HUES6 (cell line): ENCODE measurements around the gene RCE1.

Experiments used
- H3K27ac ChIP-seq: 2 replicates; pipeline ENCODE4 v1.7.0; 2013; ENCODE audit warnings: low read depth, mild to moderate bottlenecking, low read length, inconsistent platforms
- H3K27me3 ChIP-seq: 2 replicates; pipeline ENCODE4 v1.6.1; 2013; ENCODE audit warnings: low read length; ENCODE audit not compliant: control insufficient read depth, insufficient read depth
- H3K36me3 ChIP-seq: 2 replicates; pipeline ENCODE4 v1.6.1; 2013; ENCODE audit warnings: low read length; ENCODE audit not compliant: control insufficient read depth, insufficient read depth
- H3K4me1 ChIP-seq: 2 replicates; pipeline ENCODE4 v1.6.1; 2013; ENCODE audit warnings: low read length; ENCODE audit not compliant: control insufficient read depth, insufficient read depth
- H3K4me3 ChIP-seq: 2 replicates; pipeline ENCODE4 v1.5.1; 2013; ENCODE audit warnings: low read depth, low read length
- H3K9ac ChIP-seq: one replicate; pipeline ENCODE4 v1.6.1; 2013; ENCODE audit warnings: mild to moderate bottlenecking, low read length
- H3K9me3 ChIP-seq: 2 replicates; pipeline ENCODE4 v1.6.1; 2013; ENCODE audit warnings: low read depth, low read length; ENCODE audit not compliant: control insufficient read depth, insufficient read depth

RCE1 gene

DNA sequence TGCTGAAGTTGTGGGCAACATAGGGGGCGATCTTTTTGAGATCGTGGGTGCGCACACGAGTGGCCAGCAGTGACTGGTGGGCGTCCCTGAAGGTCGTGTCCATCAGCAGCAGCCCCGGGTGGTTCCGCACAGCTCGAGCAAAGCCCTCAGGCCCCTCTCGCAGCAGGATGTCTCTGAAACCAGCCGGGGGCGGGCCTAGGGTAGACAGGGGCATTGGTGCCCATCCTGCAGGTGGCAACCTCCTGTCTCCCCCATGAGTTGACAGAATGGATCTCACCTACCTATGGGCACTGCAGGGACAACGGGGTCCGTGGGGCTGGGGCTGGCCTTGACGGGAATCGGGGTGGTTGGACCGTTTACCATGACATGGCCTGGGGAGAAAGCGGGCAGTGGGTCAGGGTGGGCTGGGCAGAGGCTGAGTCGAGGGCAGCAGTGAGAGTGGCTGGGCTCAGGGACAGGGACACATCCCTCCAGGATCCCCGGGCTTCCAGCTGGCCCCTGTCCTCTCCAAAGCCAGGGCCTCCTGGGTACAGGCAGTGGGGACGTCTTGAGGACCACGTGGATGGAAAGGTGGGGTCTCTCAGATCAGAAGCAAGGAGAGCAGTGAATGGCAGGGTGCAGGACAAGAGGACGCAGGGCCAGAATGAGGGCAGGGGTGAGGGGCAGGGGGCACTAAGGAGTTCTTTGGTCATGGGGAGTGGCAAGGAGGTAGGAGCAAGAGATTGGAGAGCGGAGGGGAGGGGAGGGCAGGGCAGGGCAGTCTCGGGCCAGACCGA is 9.4 kb downstream of the RCE1 start:
- no peaks in the 10 kb centered on the region for H3K27me3 ChIP-seq
- peaks cover 9% of the 10 kb centered on the region for H3K4me1 ChIP-seq
- H3K36me3 ChIP-seq, result peaks cover 28% of the 10 kb centered on the region
- no peak overlapping the region for H3K9ac ChIP-seq
- no peaks in the 10 kb centered on the region for H3K9me3 ChIP-seq
- no peak overlapping the region for H3K4me3 ChIP-seq
- no peak overlapping the region for H3K27ac ChIP-seq

DNA sequence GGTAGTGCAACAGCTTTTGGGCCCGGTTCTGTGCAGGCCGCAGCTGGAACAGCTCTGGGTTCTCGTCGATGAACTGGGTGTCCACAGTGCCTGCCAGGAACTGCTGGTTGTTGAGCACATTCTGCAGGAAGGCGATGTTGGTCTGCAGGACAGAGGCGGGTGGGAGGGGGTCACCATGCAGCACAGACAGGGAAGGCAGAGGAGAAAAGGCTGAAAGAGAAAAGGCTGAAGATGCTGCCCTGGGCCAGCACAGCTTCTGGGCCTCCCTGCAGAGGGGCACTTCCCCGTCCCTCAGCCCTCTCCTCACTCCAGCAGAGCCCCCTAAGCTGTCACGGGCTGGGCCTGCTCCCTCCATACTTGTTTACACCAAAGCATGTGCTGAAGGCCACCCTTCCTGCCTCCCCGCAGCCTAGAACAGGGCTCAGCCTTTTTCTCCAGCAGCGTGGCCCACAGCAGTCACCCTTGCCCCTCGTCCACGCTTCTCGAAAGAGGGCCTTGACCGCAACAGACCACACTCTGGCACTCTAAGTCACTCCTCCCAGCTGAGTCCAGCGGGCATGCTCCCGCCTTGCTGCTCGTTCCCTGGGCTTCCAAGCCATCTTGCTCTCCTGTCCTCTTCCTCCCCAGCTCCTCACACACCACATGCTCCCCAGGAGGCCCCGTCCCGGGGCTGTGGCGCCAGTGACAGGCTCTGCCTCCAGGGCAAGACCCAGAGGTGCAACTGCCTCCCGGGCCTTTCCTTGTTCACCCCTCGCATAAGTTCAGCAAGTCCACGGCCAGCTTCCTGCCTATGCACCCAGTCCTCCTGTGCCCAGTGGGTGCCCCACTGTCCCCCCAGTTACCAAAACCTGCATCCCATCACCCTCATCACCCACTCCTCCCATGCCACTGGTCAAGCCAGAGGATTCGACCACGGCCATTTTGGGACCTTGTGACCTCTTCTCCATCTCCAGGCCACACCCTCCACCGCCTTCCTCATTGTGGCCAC is 10.3 kb downstream of the RCE1 start:
- no peak overlapping the region for H3K27ac ChIP-seq
- H3K9ac ChIP-seq, result no peak overlapping the region
- H3K9me3 ChIP-seq, result no peaks in the 10 kb centered on the region
- H3K36me3 ChIP-seq, result peaks cover 20% of the 10 kb centered on the region; the same call in 1 of the 2 replicates
- H3K4me3 ChIP-seq, result no peak overlapping the region
- peaks cover 12% of the 10 kb centered on the region for H3K4me1 ChIP-seq
- no peaks in the 10 kb centered on the region for H3K27me3 ChIP-seq

DNA sequence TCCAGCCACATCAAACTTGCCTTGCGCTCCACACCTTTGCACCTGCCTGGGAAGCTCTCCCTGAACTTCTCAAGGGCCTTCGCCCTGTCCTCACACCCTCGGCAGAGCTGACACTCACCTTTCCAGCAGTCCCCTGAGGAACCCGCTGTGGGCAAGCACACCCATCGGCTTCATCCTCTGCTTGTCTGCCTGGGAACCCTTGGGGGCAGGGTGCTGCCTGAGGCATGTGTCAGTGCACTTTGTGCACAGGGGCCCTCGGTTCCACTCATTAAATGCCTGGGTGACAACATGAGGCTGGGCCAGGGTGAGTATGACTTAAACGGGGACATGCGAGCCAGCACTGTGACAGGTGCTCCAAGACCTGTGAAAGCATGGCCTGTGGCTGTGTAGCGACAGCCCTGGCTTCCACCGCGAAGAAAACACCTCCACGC is 11.0 kb downstream of the RCE1 start:
- H3K27me3 ChIP-seq, result no peaks in the 10 kb centered on the region
- H3K4me3 ChIP-seq, result no peak overlapping the region
- no peaks in the 10 kb centered on the region for H3K9me3 ChIP-seq
- H3K27ac ChIP-seq, result no peak overlapping the region
- H3K9ac ChIP-seq, result no peak overlapping the region
- peaks cover 12% of the 10 kb centered on the region for H3K4me1 ChIP-seq
- H3K36me3 ChIP-seq, result peaks cover 19% of the 10 kb centered on the region; the same call in 1 of the 2 replicates

DNA sequence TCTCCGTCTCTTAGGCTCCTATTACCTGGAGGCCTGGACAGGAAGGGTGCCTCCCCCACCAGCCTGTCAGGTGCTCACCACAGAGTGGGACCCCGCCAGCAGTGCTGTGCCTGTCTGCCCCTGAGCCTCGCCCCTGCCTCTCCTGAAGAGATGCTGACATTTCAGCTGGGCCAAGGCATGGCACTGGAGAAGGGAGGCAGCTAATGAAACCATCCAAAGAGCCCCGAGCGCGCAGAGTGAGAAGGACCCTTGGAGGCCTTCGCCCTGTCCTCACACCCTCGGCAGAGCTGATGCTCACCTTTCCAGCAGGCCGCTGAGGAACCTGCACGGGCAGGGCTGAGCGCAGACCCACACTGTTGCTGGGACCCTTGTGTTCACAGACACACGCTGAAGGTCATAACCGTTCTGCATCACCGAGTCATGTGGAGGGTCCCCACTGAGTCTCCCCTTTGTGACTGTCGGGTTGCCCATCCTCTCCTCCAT is 11.5 kb downstream of the RCE1 start:
- H3K4me1 ChIP-seq, result peaks cover 12% of the 10 kb centered on the region
- peaks cover 20% of the 10 kb centered on the region for H3K36me3 ChIP-seq
- no peak overlapping the region for H3K27ac ChIP-seq
- no peaks in the 10 kb centered on the region for H3K9me3 ChIP-seq
- no peak overlapping the region for H3K4me3 ChIP-seq
- no peaks in the 10 kb centered on the region for H3K27me3 ChIP-seq
- H3K9ac ChIP-seq, result no peak overlapping the region

DNA sequence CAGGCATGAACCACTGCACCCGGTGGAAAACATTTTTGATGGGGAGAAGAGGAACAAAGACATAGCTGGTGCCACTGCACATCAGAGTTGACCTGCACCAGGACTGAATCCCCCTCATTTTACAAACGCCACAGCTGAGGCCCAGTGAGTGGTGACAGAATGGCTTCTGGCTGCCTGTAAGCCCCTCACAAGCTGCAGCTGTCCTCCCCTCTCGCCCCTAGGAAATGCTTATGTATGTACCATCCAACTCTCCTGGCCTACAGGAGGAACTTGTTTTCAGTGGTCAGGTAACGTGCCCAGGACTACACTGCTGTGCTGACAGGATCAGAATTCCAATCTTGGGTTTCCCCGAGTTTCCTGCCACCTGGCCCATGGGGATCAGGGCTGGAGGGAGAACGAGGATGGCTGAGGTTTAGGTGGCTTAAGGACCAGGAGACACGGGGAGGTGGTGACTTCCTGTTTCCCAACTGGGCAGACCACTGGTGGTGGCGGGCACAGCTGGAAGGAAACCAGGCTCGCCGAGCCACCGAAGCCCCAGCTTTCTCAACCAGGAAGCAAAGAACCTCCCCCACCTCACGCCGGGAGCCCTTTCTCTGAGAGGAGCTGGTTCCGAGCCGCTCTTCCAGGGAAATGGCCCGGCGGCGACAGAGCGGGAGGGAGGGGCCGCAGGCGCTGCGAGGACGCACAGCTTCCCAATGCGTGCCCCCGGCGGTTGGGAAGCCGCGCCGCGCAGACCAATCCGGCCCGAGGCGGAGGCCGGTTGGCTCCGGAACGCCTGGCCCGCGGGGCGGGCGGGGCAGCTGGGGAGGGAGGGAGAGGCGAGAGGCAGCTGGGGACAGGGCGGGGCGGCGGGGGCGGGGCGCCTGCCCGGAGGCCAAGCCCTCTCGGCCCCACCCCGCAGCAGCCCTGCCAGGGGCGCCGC is 12.6 kb downstream of the RCE1 start:
- Histone ChIP-seq H3K9me3 (no peaks in the 10 kb centered on the region), H3K36me3 (peaks cover 10% of the 10 kb centered on the region), H3K9ac (peak overlapping the region; percentile 82), H3K27ac (peak overlapping the region; percentile 6; the same call in 1 of the 2 replicates), H3K27me3 (no peaks in the 10 kb centered on the region), H3K4me1 (peaks cover 12% of the 10 kb centered on the region), H3K4me3 (peak overlapping the region; percentile 79)

DNA sequence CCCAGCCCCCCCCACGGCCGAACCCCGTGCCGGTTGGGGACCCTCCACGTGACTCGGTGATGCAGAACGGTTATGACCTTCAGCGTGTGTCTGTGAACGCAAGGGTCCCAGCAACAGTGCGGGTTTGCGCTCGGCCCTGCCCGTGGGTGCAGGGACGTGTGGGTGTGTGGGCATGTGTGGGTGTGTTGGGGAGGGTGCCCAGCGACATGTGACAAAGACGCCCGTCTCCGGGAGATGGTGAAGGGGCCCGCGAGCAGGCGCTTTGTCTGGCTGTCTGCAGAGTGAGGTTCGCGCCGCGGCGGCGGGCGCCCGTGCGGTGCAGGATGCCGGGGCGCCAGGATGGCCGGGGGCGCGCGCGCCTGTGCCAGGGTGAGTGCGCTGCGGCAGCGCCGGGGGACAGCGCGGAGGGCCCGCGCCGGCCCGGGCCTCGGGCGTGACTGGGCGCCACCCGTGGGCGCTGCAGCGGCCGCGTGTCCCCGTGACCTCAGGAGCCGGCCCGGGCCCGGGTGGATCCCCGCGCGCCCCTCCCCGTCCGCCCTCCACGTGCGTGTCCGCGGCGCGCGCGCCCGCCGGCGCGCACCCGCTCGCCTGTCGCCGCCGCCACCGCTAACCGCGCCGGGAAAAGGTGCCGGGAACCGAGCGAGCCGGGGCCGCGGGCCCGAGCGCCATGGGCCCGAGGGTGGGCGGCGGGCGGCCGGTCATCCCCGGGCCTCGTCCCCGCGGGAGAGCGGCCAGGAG is 13.4 kb downstream of the RCE1 start, which contains the start of gene LRFN4:
Gene LRFN4 (plus strand): TSS at position 569 of the 738 bp plus-strand sequence. CDS start 681 bp downstream, outside the sequence.
- peak within 1 kb of the TSS; percentile 79 for H3K4me3 ChIP-seq
- H3K9me3 ChIP-seq, result no peaks in the 10 kb centered on the region
- H3K4me1 ChIP-seq, result peaks cover 12% of the 10 kb centered on the region
- H3K27me3 ChIP-seq, result no peaks in the 10 kb centered on the region
- H3K9ac ChIP-seq, result peak within 1 kb of the TSS; percentile 82
- H3K36me3 ChIP-seq, result peaks cover 10% of the 10 kb centered on the region
- H3K27ac ChIP-seq, result peak within 1 kb of the TSS; percentile 34; the same call in 1 of the 2 replicates

DNA sequence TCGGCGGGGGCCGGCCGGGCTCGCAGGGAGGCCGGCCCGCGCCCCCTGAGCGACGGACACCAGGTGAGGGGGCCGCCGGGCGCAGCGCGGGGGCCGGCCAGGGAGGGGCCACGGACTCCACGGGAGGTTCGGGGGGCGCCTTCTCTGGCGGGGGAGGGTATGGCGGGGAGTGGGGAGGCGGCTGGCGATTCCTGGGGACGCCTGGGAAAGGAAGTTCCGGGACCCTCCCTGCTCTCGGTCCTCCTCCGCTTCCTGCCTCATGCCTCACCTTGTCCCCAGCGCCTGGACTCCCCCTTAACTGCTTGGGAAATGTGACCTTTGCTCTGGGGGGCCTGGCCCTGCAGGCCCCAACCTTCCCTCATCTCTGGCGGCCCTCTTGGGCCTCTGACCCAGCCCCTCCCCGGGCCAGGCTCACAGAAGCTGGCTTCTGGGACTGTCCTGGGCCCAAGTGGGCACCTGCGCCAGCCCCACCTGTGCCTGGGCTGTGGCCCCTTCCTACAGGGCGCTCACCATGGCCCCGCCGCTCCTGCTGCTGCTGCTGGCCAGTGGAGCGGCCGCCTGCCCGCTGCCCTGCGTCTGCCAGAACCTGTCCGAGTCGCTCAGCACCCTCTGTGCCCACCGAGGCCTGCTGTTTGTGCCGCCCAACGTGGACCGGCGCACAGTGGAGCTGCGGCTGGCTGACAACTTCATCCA is 14.1 kb downstream of the RCE1 start:
- 0 out of 2 replicates have a peak overlapping the region, but pooled peaks have one; percentile 34 for H3K27ac ChIP-seq
- H3K27me3 ChIP-seq, result no peaks in the 10 kb centered on the region
- H3K4me1 ChIP-seq, result peaks cover 12% of the 10 kb centered on the region
- H3K9ac ChIP-seq, result peak overlapping the region; percentile 82
- H3K9me3 ChIP-seq, result no peaks in the 10 kb centered on the region
- peak overlapping the region; percentile 79 for H3K4me3 ChIP-seq
- H3K36me3 ChIP-seq, result peaks cover 10% of the 10 kb centered on the region

DNA sequence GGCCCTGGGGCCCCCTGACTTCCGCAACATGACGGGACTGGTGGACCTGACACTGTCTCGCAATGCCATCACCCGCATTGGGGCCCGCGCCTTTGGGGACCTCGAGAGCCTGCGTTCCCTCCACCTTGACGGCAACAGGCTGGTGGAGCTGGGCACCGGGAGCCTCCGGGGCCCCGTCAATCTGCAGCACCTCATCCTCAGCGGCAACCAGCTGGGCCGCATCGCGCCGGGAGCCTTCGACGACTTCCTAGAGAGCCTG is 14.6 kb downstream of the RCE1 start:
- H3K36me3 ChIP-seq, result peaks cover 10% of the 10 kb centered on the region

DNA sequence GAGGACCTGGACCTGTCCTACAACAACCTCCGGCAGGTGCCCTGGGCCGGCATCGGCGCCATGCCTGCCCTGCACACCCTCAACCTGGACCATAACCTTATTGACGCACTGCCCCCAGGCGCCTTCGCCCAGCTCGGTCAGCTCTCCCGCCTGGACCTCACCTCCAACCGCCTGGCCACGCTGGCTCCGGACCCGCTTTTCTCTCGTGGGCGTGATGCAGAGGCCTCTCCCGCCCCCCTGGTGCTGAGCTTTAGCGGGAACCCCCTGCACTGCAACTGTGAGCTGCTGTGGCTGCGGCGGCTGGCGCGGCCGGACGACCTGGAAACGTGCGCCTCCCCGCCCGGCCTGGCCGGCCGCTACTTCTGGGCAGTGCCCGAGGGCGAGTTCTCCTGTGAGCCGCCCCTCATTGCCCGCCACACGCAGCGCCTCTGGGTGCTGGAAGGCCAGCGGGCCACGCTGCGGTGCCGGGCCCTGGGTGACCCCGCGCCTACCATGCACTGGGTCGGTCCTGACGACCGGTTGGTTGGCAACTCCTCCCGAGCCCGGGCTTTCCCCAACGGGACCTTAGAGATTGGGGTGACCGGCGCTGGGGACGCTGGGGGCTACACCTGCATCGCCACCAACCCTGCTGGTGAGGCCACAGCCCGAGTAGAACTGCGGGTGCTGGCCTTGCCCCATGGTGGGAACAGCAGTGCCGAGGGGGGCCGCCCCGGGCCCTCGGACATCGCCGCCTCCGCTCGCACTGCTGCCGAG is 15.1 kb downstream of the RCE1 start:
- H3K4me3 ChIP-seq, result no peak overlapping the region

More for the DNA sequence above, 14.6 kb downstream of the RCE1 start:
- no peaks in the 10 kb centered on the region for H3K27me3 ChIP-seq
- peak overlapping the region; percentile 33 for H3K9ac ChIP-seq
- no peaks in the 10 kb centered on the region for H3K9me3 ChIP-seq
- peak overlapping the region; percentile 79 for H3K4me3 ChIP-seq
- no peak overlapping the region for H3K27ac ChIP-seq
- peaks cover 12% of the 10 kb centered on the region for H3K4me1 ChIP-seq

More for the DNA sequence above, 15.1 kb downstream of the RCE1 start:
- Histone ChIP-seq H3K9me3 (no peaks in the 10 kb centered on the region), H3K9ac (no peak overlapping the region), H3K36me3 (peaks cover 10% of the 10 kb centered on the region), H3K27ac (no peak overlapping the region), H3K4me1 (peaks cover 12% of the 10 kb centered on the region), H3K27me3 (no peaks in the 10 kb centered on the region)
